Activated CD4-positive, alpha-beta T cell treated with anti-CD3 and anti-CD28 coated beads for 36 hours (primary cell): Measurements from ENCODE around the gene TTC3. TPM values are rescaled to one million over a fixed set of nuclear protein-coding genes. Genes with fewer than 3 reads are reported as not detected.
A peak's percentile ranks its signal among the peaks of the same experiment; 100 is the strongest.

Experiments
- ATAC-seq: fragments of 200-7000 bp; cut with Tn5 transposase; one replicate; pipeline ENCODE4 v1.10.0; 2021; ENCODE audit warnings: mild to moderate bottlenecking, moderate library complexity
- CTCF ChIA-PET: fragments of 350-600 bp; sonication (Branson Sonifier 250); formaldehyde crosslinking; loops from one replicate; lab custom pipeline; 2021; ENCODE audit warnings: antibody characterized with exemption; lab: Charles Lee
- POLR2A ChIA-PET: fragments of 350-600 bp; sonication (Branson Sonifier 250); formaldehyde crosslinking; loops from one replicate; lab custom pipeline; 2021; ENCODE audit warnings: antibody characterized with exemption, inconsistent platforms; lab: Charles Lee
- DNase-seq: peaks from one replicate; pipeline ENCODE4 v3.0.0-alpha.2; 2020
- H3K27ac Mint-ChIP-seq: one replicate; pipeline ENCODE4 v1.8.0; 2021; ENCODE audit warnings: mixed read lengths
- H3K27me3 Mint-ChIP-seq: one replicate; pipeline ENCODE4 v1.8.0; 2021; ENCODE audit warnings: mixed read lengths
- H3K36me3 Mint-ChIP-seq: one replicate; pipeline ENCODE4 v1.8.0; 2021; ENCODE audit warnings: low read depth, mixed read lengths
- H3K4me1 Mint-ChIP-seq: one replicate; pipeline ENCODE4 v1.8.0; 2021; ENCODE audit warnings: mixed read lengths
- H3K4me3 Mint-ChIP-seq: one replicate; pipeline ENCODE4 v1.8.0; 2021; ENCODE audit warnings: mild to moderate bottlenecking, moderate library complexity, mixed read lengths
- H3K9me3 Mint-ChIP-seq: one replicate; pipeline ENCODE4 v1.8.0; 2021; ENCODE audit warnings: low read depth, mixed read lengths
- intact Hi-C, 2 experiments: fragments of 100-400 bp; cut with DNase I in 1 of 2; cut with micrococcal nuclease in 1 of 2; formaldehyde crosslinking; loops; one replicate each; pipeline versions ENCODE4 v1.14.2 to v1.15.1; 2022 to 2024; cut with DNase I, micrococcal nuclease
- total RNA-seq, 2 experiments: library from RNA; stranded (reverse); gene quantifications; one replicate each; pipeline ENCODE4 v1.2.3, GENCODE V29; 2021

TTC3 gene
- total RNA-seq, 2 experiments from 2014 or later, result 65.1 to 78.9 TPM

DNA sequence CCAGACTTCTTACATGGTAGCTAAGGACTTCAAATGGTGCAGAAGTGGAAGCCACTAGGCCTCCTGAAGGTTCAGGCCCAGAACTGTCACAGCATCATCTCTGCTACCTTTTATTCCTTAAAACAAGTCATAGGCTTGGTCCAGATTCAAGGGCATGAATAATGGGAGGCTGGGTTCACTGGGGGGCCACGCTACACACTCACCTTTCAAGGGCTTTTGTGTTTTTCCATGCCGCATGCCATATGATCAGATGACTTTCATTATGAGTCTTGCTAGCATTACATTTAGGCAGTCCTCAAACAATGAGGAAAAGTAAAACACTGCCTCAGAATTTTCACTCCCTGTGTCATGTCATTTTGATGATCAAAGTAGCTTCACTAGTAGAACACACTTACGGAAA is 110.7 kb downstream of the TTC3 start:
- ATAC-seq (peak; percentile 45), DNase-seq (peak; percentile 25)
- no peaks in the 10 kb centered on the region for H3K27me3 Mint-ChIP-seq
- H3K4me3 Mint-ChIP-seq, result no peak overlapping the region
- intact Hi-C loops, result no loop called here
- no peaks in the 10 kb centered on the region for H3K9me3 Mint-ChIP-seq
- CTCF ChIA-PET, result interaction anchor here (0.6 kb wide), 1 partner anchor 303 kb away, joined by 3 read pairs; no protein-coding TSS in a partner anchor
- peak overlapping the region; percentile 22 for H3K27ac Mint-ChIP-seq
- POLR2A ChIA-PET, result no interaction called here
- H3K36me3 Mint-ChIP-seq, result peaks cover 47% of the 10 kb centered on the region
- peaks cover 15% of the 10 kb centered on the region for H3K4me1 Mint-ChIP-seq

DNA sequence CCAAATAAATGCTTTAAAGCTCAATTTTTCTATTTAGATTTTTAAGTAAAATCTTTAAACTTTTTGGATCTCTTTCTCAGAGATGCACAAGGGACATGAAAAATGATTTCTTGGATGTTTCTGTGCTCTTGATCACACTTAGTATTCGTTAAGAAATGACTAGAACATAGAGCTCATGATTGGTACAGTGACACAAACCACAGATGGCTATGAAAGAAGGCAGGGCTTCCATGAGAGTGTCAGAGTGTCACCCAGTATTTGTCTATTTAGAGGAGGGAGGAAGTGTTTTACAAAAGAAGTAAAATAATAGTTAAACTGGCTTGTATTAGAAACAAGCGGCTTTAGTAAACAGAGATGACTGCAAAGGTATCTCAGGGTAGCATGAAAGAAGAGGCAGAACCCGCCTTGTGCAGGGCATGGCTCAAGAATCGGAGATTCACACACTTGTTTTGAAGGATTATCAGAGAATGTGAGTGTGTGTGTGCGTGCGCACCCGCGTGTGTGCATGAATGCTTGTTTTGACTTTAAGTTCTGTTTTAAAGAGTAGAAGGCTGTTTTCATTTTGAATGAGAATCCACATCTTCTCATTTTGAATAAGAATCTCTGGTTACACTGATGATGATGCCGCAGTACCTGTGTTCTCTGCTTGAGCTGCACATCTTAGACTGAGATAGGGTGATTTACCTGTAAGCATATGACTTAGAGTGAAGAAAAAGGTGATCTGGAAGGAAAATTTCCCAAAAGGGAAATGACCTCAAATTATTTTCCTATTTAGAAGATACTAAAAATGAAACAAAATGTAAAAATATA is 111.9 kb downstream of the TTC3 start:
- peak; percentile 42 for DNase-seq
- POLR2A ChIA-PET, result no interaction called here

DNA sequence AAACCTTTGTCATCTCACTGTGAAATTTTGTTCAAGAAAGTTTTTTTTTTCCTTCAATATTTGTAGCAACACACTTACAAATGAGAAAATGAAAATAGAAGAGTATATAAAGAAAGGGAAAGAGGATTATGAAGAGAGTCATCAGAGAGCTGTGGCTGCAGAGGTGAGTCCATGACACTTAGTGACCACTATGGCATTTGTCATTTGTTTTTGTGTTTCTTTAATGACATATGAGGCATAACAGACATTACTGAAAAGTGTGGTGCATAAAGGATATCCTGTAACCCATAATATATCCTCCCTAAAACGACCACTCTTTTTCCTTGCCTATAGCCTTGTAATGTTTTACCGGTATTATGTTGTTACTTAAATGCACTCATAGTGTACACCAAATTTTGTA is 113.9 kb downstream of the TTC3 start:
- ChIA-PET CTCF (no interaction called here), POLR2A (interaction anchor here (0.6 kb wide), 1 partner anchor 183 kb away, joined by 3 read pairs; no protein-coding TSS in a partner anchor)
- H3K9me3 Mint-ChIP-seq, result no peaks in the 10 kb centered on the region
- peaks cover 15% of the 10 kb centered on the region for H3K4me1 Mint-ChIP-seq
- no peaks in the 10 kb centered on the region for H3K27me3 Mint-ChIP-seq
- peak overlapping the region; percentile 20 for H3K27ac Mint-ChIP-seq
- DNase-seq (no peak), ATAC-seq (peak; percentile 21)
- peaks cover 47% of the 10 kb centered on the region for H3K36me3 Mint-ChIP-seq
- intact Hi-C loops, result no loop called here
- no peak overlapping the region for H3K4me3 Mint-ChIP-seq

More for the DNA sequence above, 111.9 kb downstream of the TTC3 start:
- Mint-ChIP-seq H3K9me3 (no peaks in the 10 kb centered on the region), H3K27me3 (no peaks in the 10 kb centered on the region), H3K27ac (peak overlapping the region; percentile 72), H3K36me3 (peaks cover 46% of the 10 kb centered on the region), H3K4me3 (no peak overlapping the region), H3K4me1 (peaks cover 15% of the 10 kb centered on the region)
- CTCF ChIA-PET, result interaction anchor here (0.6 kb wide), 1 partner anchor 276 kb away, joined by 5 read pairs; no protein-coding TSS in a partner anchor
- ATAC-seq, result peak; percentile 86
- intact Hi-C loops, result no loop called here

DNA sequence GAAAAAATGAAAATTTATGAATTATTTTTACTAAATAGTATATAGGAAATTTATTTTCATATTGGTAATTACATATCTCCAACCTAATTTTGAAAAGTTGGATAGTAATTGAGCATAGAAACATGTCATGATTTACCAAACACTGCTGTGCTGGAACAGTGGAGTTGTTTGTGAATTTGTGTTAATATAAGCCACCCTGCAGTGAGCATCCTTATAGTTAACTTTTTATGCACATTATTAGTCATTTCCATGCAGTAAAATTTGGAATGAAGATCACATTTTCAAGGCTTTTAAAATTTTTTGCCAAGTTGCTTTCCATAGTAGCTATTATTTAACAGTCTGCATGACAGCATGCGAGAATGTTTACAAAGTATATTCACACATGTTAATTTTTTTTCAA is 115.8 kb downstream of the TTC3 start:
- Mint-ChIP-seq H3K27ac (no peak overlapping the region), H3K4me3 (no peak overlapping the region), H3K36me3 (peaks cover 43% of the 10 kb centered on the region), H3K27me3 (no peaks in the 10 kb centered on the region), H3K4me1 (peaks cover 9% of the 10 kb centered on the region), H3K9me3 (no peaks in the 10 kb centered on the region)
- no peak for DNase-seq
- CTCF ChIA-PET, result no interaction called here
- POLR2A ChIA-PET, result no interaction called here
- intact Hi-C loops, result no loop called here
- ATAC-seq, result no peak

DNA sequence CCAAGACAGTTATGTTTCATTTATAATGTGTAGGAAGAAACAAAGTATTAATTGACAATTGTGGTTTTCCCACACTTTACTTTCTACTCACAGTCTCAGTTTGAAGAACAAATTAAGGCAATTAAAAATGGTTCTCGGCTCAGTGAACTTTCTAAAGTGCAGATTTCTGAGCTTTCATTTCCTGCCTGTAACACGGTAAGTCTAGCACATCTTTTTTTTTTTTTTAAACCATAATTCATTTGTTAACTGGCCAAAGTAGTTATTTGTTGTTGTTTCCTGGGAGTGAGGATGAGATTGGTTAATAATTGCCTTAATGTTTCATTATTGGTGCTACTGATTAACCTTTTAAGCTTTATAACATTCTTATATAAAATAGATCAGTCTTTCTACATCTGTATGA is 119.0 kb downstream of the TTC3 start:
- Mint-ChIP-seq H3K27ac (no peak overlapping the region), H3K9me3 (no peaks in the 10 kb centered on the region), H3K4me3 (no peak overlapping the region), H3K36me3 (peaks cover 45% of the 10 kb centered on the region), H3K4me1 (no peaks in the 10 kb centered on the region), H3K27me3 (no peaks in the 10 kb centered on the region)
- ATAC-seq, result no peak
- intact Hi-C loops, result no loop called here
- ChIA-PET CTCF (no interaction called here), POLR2A (interaction anchor here (0.6 kb wide), 1 partner anchor 16 kb away, joined by 5 read pairs; no protein-coding TSS in a partner anchor)
- no peak for DNase-seq

DNA sequence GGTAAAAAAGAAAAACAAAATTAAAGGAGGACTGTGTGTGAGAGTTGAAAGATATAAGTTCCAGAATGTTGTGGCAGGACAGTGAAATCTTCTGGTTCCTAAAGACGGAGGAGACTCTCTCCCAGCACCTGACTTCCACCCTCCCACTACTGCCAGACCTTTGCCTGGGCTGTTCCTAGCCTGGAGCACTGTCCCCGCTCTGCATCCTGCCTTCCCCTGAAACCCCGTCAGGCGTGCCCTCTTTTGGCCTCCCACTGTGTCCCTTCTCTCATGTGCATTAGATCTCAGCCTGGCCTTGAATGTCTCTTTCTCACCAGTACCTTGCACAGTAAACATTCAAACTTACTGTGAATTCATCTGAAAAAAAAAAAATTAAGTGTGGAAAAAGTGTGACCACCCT is 120.0 kb downstream of the TTC3 start:
- Mint-ChIP-seq H3K27me3 (no peaks in the 10 kb centered on the region), H3K4me1 (no peaks in the 10 kb centered on the region), H3K27ac (no peak overlapping the region), H3K4me3 (no peak overlapping the region), H3K9me3 (no peaks in the 10 kb centered on the region), H3K36me3 (peaks cover 43% of the 10 kb centered on the region)
- ATAC-seq (no peak), DNase-seq (no peak)
- POLR2A ChIA-PET, result no interaction called here
- intact Hi-C loops, result no loop called here
- CTCF ChIA-PET, result no interaction called here

DNA sequence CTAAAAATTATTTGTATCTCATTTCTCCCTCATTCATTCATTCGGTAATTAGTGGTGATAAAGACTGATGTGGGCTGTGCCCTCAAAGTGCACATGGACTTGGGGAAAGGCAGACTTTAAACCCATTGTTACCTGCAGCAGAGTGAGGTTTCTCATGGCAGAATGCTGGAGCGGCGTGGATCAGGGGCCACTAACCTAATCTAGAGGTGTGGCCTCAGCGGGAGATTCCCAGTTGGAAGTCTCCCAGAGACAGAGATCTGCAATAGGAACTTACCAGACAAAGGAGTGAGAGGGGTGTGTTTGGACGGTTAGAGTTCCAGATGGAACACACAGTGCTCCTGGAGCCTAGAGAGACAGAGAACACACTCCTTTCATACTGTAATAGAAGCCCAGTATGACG is 120.6 kb downstream of the TTC3 start:
- Mint-ChIP-seq H3K9me3 (no peaks in the 10 kb centered on the region), H3K27me3 (no peaks in the 10 kb centered on the region), H3K36me3 (peaks cover 44% of the 10 kb centered on the region), H3K4me3 (no peak overlapping the region), H3K27ac (no peak overlapping the region), H3K4me1 (no peaks in the 10 kb centered on the region)
- ATAC-seq (no peak), DNase-seq (no peak)
- intact Hi-C loops, result no loop called here
- CTCF ChIA-PET, result no interaction called here
- POLR2A ChIA-PET, result no interaction called here

DNA sequence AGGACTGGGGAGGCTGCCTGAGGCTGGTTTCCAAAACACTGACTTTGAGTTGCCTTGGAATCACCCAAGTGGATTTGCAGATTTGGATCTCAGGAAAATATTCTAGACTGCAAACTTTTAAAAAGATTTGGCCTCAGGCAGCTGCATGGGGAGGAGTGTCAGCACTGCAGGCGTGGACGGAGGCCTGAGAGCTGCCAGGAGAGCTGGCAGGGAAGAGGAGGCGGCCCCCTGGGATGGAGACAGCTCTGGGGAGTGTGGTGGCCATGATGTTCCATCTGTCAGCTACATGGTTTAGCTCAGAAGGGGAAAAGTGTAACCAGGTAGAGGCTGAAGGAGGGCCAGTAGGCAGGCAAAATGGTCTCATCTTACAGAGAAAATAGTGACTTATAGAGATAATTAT is 122.0 kb downstream of the TTC3 start:
- no peak for ATAC-seq
- H3K27ac Mint-ChIP-seq, result no peak overlapping the region
- no peak for DNase-seq
- intact Hi-C loops, result no loop called here
- peaks cover 37% of the 10 kb centered on the region for H3K36me3 Mint-ChIP-seq
- H3K4me3 Mint-ChIP-seq, result no peak overlapping the region
- ChIA-PET CTCF (interaction anchor here (0.7 to 0.8 kb wide), 2 partner anchors 44 to 1012 kb away, joined by 3 read pairs; no protein-coding TSS in a partner anchor), POLR2A (no interaction called here)
- no peaks in the 10 kb centered on the region for H3K4me1 Mint-ChIP-seq
- no peaks in the 10 kb centered on the region for H3K27me3 Mint-ChIP-seq
- no peaks in the 10 kb centered on the region for H3K9me3 Mint-ChIP-seq

DNA sequence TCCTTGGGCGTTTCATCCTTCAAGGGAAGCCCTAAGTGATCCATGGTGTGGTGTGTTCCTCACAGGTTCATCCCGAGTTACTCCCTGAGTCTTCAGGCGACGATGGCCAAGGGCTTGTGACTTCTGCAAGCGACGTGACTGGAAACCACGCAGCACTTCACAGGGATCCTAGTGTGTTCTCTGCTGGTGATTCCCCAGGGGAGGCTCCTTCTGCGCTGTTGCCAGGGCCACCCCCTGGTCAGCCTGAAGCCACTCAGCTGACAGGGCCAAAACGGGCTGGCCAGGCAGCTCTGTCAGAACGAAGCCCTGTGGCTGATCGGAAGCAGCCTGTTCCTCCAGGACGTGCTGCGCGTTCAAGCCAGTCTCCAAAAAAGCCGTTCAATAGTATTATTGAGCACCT is 122.6 kb downstream of the TTC3 start:
- ATAC-seq, result no peak
- ChIA-PET CTCF (interaction anchor here (0.7 kb wide), 1 partner anchor 1012 kb away, joined by 3 read pairs; no protein-coding TSS in a partner anchor), POLR2A (no interaction called here)
- Mint-ChIP-seq H3K9me3 (no peaks in the 10 kb centered on the region), H3K27ac (no peak overlapping the region), H3K27me3 (no peaks in the 10 kb centered on the region), H3K4me3 (no peak overlapping the region), H3K36me3 (peaks cover 39% of the 10 kb centered on the region), H3K4me1 (no peaks in the 10 kb centered on the region)
- DNase-seq, result no peak
- intact Hi-C loops, result no loop called here

DNA sequence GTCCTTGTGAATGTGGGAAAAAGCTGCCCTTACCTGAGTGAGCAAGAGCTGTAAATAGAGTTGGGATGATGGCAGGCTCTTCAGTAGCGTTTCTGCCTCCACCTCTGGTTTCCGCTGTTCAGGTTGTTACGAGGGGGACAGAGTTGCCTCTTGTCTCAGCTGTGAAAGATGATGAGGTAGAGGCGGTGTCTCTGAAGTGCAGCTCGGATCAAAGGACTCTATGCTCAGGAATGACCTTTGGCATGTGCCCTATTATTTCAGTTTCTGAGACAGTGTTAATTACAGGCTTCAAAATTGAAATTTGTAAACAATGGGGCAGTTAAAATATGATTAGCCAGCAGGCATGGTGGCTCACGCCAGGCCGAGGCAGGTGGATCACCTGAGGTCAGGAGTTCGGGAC is 123.8 kb downstream of the TTC3 start:
- POLR2A ChIA-PET, result no interaction called here
- Mint-ChIP-seq H3K27me3 (no peaks in the 10 kb centered on the region), H3K27ac (no peak overlapping the region), H3K36me3 (peaks cover 41% of the 10 kb centered on the region), H3K4me3 (no peak overlapping the region), H3K9me3 (no peaks in the 10 kb centered on the region), H3K4me1 (no peaks in the 10 kb centered on the region)
- CTCF ChIA-PET, result interaction anchor here (0.8 kb wide), 1 partner anchor 25 kb away, joined by 3 read pairs; no protein-coding TSS in a partner anchor
- no peak for ATAC-seq
- no peak for DNase-seq
- intact Hi-C loops, result no loop called here

DNA sequence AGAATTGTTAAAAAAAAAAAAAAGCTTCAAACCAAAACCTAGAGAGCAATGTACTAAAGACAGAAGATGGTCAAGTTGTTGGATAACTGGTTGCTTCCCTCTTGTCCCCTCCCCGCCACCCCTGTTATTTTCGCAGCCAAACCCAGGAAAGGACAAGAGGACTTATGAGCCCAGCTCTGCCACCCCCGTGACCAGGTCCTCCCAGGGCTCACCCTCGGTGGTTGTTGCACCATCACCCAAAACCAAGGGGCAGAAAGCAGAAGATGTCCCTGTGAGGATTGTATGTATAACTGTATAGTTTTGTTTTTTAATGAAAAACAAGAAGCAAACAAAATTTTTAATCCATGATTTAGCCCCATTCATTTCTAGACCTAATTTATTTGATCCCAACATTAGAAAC is 124.7 kb downstream of the TTC3 start:
- ChIA-PET POLR2A (no interaction called here), CTCF (no interaction called here)
- no peaks in the 10 kb centered on the region for H3K27me3 Mint-ChIP-seq
- H3K9me3 Mint-ChIP-seq, result no peaks in the 10 kb centered on the region
- DNase-seq (no peak), ATAC-seq (no peak)
- no peaks in the 10 kb centered on the region for H3K4me1 Mint-ChIP-seq
- H3K36me3 Mint-ChIP-seq, result peaks cover 43% of the 10 kb centered on the region
- no peak overlapping the region for H3K27ac Mint-ChIP-seq
- intact Hi-C loops, result no loop called here
- H3K4me3 Mint-ChIP-seq, result no peak overlapping the region
